Heart right ventricle (tissue), 16 donors: ENCODE results near the gene CRMP1. TPM values are rescaled to one million over a fixed set of nuclear protein-coding genes. Genes with fewer than 3 reads are reported as not detected.

Source experiments
- ATAC-seq, 8 donors: fragments of 200-7000 bp; cut with Tn5 transposase; one replicate each; pipeline ENCODE4 v1.9.1; 2020; ENCODE audit warnings: mild to moderate bottlenecking in 8 of 8, moderate library complexity in 8 of 8, moderate number of reproducible peaks in 1 of 8
- DNase-seq, 2 donors: peaks; one replicate each; pipeline ENCODE4 v3.0.0-alpha.2; 2020
- H3K27ac ChIP-seq, 10 donors: fragments of 200-600 bp; sonication (generic) in 2 of 10; one replicate each; pipeline versions ENCODE4 v1.5.0 to v1.8.0; 2020 to 2022; ENCODE audit warnings: mild to moderate bottlenecking in 3 of 10
- H3K27me3 ChIP-seq, 7 donors: fragments of 200-600 bp; one replicate each; pipeline ENCODE4 v1.8.0; 2021 to 2022; ENCODE audit warnings: mild to moderate bottlenecking in 2 of 7
- H3K36me3 ChIP-seq, 9 donors: fragments of 200-600 bp; sonication (generic) in 1 of 9; one replicate each; pipeline versions ENCODE4 v1.5.0 to v1.8.0; 2020 to 2022; ENCODE audit warnings: mild to moderate bottlenecking in 2 of 9
- H3K4me1 ChIP-seq, 9 donors: fragments of 200-600 bp; sonication (generic) in 1 of 9; one replicate each; pipeline versions ENCODE4 v1.5.0 to v1.8.0; 2020 to 2022; ENCODE audit warnings: mild to moderate bottlenecking in 4 of 9
- H3K4me3 ChIP-seq, 10 donors: fragments of 200-600 bp; sonication (generic) in 2 of 10; one replicate each; pipeline versions ENCODE4 v1.5.0 to v1.8.0; 2020 to 2022; ENCODE audit warnings: mild to moderate bottlenecking in 7 of 10, moderate library complexity in 2 of 10
- H3K9me3 ChIP-seq, 11 donors: fragments of 200-600 bp in 10 of 11; sonication (generic) in 2 of 11; one replicate each; pipeline versions ENCODE4 v1.5.0 to v1.8.0; 2013 to 2022; ENCODE audit warnings: mild to moderate bottlenecking in 2 of 11, control low read depth in 1 of 11, moderate library complexity in 1 of 11
- WGBS, 2 donors: extraction: QIAGEN DNeasy Blood & Tissue Kit; methylation state at CpG; one replicate each; pipeline ENCODE4 v1.1.7; 2013; ENCODE audit warnings: inconsistent platforms in 1 of 2; 5-methylcytosine and 5-hydroxymethylcytosine counted together
- intact Hi-C, 10 donors: fragments of 100-400 bp; cut with DNase I; formaldehyde crosslinking; loops; one replicate each; pipeline versions ENCODE4 v1.11.1 to v1.14.2; 2022
- polyA plus RNA-seq, 2 donors: library from polyadenylated mRNA; stranded (reverse); fragments of 200-250 nt; gene quantifications; one replicate each; pipeline ENCODE4 v1.2.3, GENCODE V29; 2013
- total RNA-seq, 10 donors: library from RNA; stranded (reverse); fragmentation: NEBNext Ultra II Directional in 3 of 10; extraction: Animal tissue kit (Norgen Biotek cat#: 25700) in 3 of 10; gene quantifications; one replicate each; pipeline versions ENCODE4 v1.2.1 to v1.2.4, GENCODE V29; 2021 to 2023
- TF ChIP-seq, protein P1 (sequence below), 9 donors: fragments of 200-600 bp; sonication (generic) in 2 of 9; IDR thresholded peaks; one replicate each; pipeline versions ENCODE4 v1.5.0 to v1.8.0; 2021 to 2022; ENCODE audit warnings: antibody characterized with exemption in 9 of 9, mild to moderate bottlenecking in 5 of 9, moderate library complexity in 1 of 9
- donor health status: Arrhythmogenic right ventricular cardiomyopathy.
- donor health status: ischemic (EF 13 %, LVEDD 7.1; RV severe dilation, severe dysfunction).
- donor health status: healthy with polysubstance abuse.
- donor health status: DM: no; HTN: yes; CAD: no.
- donor health status: DM: no; HTN: no; CAD: no.
- donor health status: ischemic (EF 25% LVEDD 6.9; RV normal size, moderate dysfunction).
- donor health status: ischemic (EF 25% LVEDD 5.7; RV mildly dilated, moderate dysfunction).
- donor health status: healthy.
- donor health status: DM: yes; HTN: yes; CAD: no.
- donor health status: Ischemic cardiomyopathy.
- donor health status: ischemic (EF 35%, LVEDD 5.7; RV mildly dilated, moderate dysfunction).
- donor health status: nonischemic (EF 11% LVEDD 7.7; RV severe dilation, severe dysfunction).
- donor health status: DM: yes; HTN: yes; CAD: no.
- donor health status: PGD.
- donor health status: ischemic (EF 29% LVEDD 5.4; RV normal size, mild dysfunction).
- donor health status: nonischemic (EF 23%, LVEDD 6.1; RV moderate dilation, normal function).

The CRMP1 gene
- total and polyA plus RNA-seq, 12 donors = 0.40 to 2.3 (median 0.95) TPM

GRCh38 chr4:5867866-5868265, 25.0 kb downstream of the CRMP1 start:
- no peak overlapping the region for H3K27ac ChIP-seq
- no peaks in the 10 kb centered on the region for H3K9me3 ChIP-seq
- H3K27me3 ChIP-seq = peaks cover 0 to 5% (median 0%) of the 10 kb centered on the region in 7 donors
- DNase-seq (no peak), ATAC-seq (no peak)
- H3K4me1 ChIP-seq = no peaks in the 10 kb centered on the region
- WGBS, 2 donors = 95% methylated on average over 3 of the region's 3 CpGs
- H3K36me3 ChIP-seq = no peaks in the 10 kb centered on the region
- H3K4me3 ChIP-seq = no peak overlapping the region
- TF ChIP-seq, protein P1, sequence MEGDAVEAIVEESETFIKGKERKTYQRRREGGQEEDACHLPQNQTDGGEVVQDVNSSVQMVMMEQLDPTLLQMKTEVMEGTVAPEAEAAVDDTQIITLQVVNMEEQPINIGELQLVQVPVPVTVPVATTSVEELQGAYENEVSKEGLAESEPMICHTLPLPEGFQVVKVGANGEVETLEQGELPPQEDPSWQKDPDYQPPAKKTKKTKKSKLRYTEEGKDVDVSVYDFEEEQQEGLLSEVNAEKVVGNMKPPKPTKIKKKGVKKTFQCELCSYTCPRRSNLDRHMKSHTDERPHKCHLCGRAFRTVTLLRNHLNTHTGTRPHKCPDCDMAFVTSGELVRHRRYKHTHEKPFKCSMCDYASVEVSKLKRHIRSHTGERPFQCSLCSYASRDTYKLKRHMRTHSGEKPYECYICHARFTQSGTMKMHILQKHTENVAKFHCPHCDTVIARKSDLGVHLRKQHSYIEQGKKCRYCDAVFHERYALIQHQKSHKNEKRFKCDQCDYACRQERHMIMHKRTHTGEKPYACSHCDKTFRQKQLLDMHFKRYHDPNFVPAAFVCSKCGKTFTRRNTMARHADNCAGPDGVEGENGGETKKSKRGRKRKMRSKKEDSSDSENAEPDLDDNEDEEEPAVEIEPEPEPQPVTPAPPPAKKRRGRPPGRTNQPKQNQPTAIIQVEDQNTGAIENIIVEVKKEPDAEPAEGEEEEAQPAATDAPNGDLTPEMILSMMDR (IDR thresholded peaks at IDR 0.05) = no peak
- intact Hi-C loops = no loop called here

DNA sequence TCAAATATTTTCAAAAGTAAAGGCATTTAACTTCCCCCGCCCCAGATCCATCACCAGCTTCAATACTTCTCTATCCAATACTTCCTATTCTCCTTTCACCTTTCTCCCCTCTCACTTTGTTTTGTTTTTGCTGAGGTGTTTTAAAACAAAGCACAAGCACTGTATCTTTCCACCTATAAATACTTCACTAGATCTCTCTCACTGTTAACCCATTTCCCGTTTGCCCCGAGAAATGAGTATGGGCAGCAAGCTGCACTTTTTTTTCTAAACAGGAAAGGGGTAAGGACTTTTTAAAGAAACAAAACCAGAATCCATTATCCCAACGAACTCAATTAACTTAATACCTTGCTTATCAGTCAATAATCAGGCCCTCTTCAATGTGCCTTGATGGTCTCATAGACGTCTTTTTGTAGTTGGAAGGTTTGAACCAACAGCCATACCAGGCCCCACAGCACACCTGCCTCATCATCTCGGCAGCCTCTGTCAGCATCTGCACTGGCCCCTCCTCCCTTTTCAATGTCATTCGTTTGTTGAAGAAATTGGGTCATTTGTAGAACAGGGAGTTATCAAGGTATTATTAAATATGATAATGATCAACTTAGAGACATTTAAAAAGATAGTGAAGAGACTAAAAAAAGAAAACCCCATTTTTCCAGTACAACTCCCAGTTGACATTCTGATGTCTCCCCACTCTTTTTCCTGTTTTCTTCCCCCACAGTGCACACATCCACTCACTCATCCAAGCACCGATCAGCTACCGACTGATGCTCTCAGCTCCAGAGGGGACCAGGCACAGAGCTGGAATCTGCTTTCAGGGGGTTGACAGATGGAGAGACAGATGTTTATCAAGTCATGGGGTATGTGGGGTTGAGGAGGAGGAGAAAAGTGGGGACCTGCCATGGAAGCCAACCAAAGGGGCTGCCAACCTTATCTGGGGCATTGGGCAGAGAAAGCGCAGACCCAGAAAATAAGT, 25.8 kb downstream of the CRMP1 start:
- WGBS, 2 donors = 77 to 79% methylated on average over 10 of the region's 10 CpGs
- ATAC-seq (no peak), DNase-seq (no peak)
- intact Hi-C loops = no loop called here
- TF ChIP-seq, protein P1 (IDR thresholded peaks at IDR 0.05) = no peak
- Histone ChIP-seq H3K36me3 (no peaks in the 10 kb centered on the region), H3K9me3 (no peaks in the 10 kb centered on the region), H3K4me1 (no peaks in the 10 kb centered on the region), H3K27me3 (no peaks in the 10 kb centered on the region), H3K27ac (no peak overlapping the region), H3K4me3 (no peak overlapping the region)

DNA sequence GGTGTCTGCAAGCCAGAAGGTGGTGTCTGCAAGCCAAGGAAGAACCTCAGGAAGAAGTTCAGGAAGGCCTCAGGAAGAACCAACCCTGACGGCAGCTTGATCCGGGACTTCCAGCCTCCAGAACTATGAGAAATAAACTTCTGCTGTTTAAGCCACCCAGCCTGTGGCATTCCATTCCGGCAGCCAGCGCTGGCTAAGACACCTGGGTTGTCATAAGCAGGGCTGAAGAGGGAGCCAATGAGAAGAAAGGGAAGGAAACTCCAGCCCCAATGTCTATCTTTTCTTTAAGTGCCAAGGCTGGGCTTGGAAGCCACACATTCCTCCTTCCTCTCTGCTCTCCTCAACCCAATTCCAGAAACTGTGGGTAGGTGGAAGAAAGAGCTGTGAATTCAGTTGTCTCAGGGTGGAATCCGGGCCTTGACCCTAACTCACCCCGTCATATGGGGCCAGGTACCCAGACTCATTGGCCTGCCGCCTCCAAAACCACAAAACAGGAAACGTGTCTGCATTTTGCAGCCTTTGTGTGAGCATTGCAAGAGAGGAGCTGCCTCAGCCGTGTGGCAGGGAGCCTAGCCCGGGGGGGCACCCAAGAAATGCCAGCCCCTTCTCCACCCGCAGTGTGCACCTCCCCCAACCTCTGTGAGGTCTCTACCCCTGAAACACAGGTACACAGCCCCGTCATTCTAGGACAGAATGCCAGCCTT, 26.8 kb downstream of the CRMP1 start:
- H3K4me3 ChIP-seq = no peak overlapping the region
- 73 to 74% methylated on average over 12 of the region's 12 CpGs for WGBS, 2 donors
- no peaks in the 10 kb centered on the region for H3K36me3 ChIP-seq
- no peaks in the 10 kb centered on the region for H3K4me1 ChIP-seq
- H3K9me3 ChIP-seq = no peaks in the 10 kb centered on the region
- ATAC-seq (no peak), DNase-seq (no peak)
- intact Hi-C loops = no loop called here
- no peak overlapping the region for H3K27ac ChIP-seq
- TF ChIP-seq, protein P1 (IDR thresholded peaks at IDR 0.05) = no peak
- H3K27me3 ChIP-seq = no peaks in the 10 kb centered on the region

- H3K4me1 ChIP-seq = no peaks in the 10 kb centered on the region
- no peak for ATAC-seq
- TF ChIP-seq, protein P1 (IDR thresholded peaks at IDR 0.05) = no peak
- intact Hi-C loops = no loop called here
- no peak overlapping the region for H3K27ac ChIP-seq
- DNase-seq = no peak
- H3K9me3 ChIP-seq = no peaks in the 10 kb centered on the region
- no peak overlapping the region for H3K4me3 ChIP-seq
- H3K27me3 ChIP-seq = peaks cover 0 to 5% (median 0%) of the 10 kb centered on the region in 7 donors
- no peaks in the 10 kb centered on the region for H3K36me3 ChIP-seq
- WGBS, 2 donors = 63 to 67% methylated on average over 15 of the region's 15 CpGs
These were observed 29.3 kb downstream of the CRMP1 start for GRCh38 chr4:5863461-5864113.
